Limb (tissue), 2 donors: ENCODE measurements around the gene BRCA1.
"Not testable (repeated sequence)": the region's sequence is repeated elsewhere in the genome, so short reads cannot be mapped to it uniquely, and the experiment has no call there.

ENCODE experiments used
- DNase-seq, 2 donors: peaks; one replicate each; pipeline ENCODE4 v3.0.0-alpha.2; 2016; ENCODE audit errors: extremely low spot score in 2 of 2

Gene BRCA1

DNA sequence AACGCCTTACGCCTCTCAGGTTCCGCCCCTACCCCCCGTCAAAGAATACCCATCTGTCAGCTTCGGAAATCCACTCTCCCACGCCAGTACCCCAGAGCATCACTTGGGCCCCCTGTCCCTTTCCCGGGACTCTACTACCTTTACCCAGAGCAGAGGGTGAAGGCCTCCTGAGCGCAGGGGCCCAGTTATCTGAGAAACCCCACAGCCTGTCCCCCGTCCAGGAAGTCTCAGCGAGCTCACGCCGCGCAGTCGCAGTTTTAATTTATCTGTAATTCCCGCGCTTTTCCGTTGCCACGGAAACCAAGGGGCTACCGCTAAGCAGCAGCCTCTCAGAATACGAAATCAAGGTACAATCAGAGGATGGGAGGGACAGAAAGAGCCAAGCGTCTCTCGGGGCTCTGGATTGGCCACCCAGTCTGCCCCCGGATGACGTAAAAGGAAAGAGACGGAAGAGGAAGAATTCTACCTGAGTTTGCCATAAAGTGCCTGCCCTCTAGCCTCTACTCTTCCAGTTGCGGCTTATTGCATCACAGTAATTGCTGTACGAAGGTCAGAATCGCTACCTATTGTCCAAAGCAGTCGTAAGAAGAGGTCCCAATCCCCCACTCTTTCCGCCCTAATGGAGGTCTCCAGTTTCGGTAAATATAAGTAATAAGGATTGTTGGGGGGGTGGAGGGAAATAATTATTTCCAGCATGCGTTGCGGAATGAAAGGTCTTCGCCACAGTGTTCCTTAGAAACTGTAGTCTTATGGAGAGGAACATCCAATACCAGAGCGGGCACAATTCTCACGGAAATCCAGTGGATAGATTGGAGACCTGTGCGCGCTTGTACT, at the start of gene BRCA1:
TSS of gene BRCA1 (minus strand) at position 232 of the 834 bp plus-strand sequence. CDS start 1,268 bp downstream, outside the sequence.
- DNase-seq = peak; percentile 92 to 98

GRCh38 chr17:43171586-43172487, 46.7 kb upstream of the BRCA1 start:
- peak; percentile 38 to 76 for DNase-seq

DNA sequence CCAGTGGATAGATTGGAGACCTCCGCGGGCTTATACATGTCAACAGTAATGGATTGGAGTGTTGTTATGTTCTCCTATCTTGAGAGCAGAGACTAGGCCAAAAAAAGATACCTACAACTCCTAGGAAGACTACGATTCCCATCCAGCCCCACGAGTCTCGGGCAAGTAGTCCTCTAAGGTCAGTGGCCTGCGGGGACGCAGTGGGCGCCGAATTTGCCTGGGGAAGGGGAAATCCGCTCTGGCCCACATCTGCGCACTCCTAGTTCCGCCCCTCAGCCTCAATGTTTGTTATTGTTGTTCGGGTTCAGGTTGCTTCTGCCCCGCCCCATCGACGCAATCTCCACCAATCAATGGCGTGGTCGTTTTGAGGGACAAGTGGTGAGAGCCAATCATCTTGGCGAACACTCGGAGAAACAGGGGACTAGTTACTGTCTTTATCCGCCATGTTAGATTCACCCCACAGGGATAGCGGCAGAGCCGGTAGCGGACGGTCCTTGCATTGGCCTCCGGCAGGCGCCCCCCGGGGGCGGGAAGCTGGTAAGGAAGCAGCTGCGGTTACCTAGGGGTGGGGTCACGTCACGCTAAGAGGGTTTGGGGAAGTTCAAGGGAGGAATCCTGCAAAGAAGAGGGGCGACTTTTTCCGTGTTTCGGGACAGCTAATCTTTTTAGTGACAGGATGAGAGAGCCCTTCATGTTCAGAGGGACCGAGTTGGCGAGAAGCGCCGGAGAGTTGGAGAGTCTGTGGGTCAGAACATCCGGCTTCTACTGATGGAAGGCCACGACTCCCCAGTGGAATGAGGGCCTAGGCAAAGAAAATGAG, 45.8 kb upstream of the BRCA1 start, which contains the start of gene NBR1:
TSS of gene NBR1 (plus strand) at position 449 of the 820 bp plus-strand sequence. CDS start 4,586 bp downstream, outside the sequence.
- peak; percentile 96 to 97 for DNase-seq

GRCh38 chr17:43170140-43170765, 45.1 kb upstream of the BRCA1 start:
- peak; percentile 86 to 89 for DNase-seq

- no peak for DNase-seq
Measured at GRCh38 chr17:43169561-43170139, 44.5 kb upstream of the BRCA1 start.

DNA sequence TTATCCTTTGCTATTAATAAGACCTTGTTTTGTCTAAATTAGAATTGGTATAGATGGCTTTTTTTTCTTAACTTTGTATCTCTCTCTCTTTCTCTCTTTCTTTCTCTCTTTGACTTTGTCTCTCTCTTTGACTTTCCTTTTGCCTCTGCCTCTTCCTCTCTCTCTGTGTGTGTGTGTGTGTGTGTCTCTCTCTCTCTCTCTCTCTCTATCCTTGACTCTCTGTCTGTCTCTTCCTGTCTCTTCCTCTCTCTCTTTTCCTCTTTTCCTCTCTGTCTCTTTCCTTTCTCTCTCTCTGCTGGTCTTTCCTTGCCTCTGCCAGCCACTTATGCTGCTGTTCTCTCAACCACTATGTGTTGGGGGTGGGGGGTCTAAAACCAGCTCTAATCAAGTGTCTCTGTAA, 40.8 kb upstream of the BRCA1 start:
- not testable (repeated sequence) for DNase-seq

- DNase-seq = not testable (repeated sequence)
Measured at GRCh38 chr17:43159957-43160356, 34.8 kb upstream of the BRCA1 start.

DNA sequence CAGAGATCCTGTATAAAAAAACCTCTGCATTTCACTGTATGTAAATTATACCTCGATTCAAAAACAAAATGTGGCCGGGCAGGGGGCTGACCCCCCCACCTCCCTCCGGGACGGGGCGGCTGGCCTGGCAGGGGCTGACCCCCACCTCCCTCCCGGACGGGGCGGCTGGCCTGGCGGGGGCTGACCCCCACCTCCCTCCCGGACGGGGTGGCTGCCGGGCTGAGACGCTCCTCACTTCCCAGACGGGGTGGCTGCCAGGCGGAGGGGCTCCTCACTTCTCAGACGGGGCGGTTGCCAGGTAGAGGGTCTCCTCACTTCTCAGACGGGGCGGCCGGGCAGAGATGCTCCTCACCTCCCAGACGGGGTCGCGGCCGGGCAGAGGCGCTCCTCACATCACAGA, 34.1 kb upstream of the BRCA1 start:
- DNase-seq = not testable (repeated sequence)

GRCh38 chr17:43155666-43156065, 30.5 kb upstream of the BRCA1 start:
- DNase-seq = no peak

DNA sequence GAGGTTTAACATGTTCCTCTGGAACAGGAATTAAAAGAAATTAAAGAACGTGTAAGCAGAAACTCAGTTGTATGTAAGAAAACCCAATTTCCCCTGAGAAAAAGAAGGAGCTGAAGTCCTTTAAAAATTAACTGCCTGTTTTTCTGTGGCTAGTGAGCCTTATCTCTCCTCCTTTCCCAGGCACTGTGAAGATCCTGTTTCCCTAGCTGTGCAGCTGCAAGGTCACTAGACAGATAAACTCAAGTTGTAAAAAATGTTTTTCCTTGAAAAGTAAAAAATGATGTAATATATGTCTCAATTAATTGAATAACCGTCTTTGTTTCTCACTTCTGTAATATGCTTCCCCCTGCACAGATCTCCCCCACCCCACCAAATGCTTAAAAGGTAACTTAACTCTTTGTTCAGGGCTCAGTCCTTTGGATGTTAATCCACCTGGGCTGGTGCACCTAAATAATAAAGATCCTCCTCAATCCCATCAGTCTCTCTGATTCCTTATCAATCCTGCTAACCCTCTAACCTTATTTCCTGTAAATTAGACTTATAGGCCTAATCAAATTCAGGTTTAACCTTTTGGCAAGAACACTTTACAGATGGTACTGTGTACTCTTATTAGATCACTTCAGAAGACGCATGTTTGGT, 28.2 kb upstream of the BRCA1 start:
- DNase-seq = not testable (repeated sequence)

DNA sequence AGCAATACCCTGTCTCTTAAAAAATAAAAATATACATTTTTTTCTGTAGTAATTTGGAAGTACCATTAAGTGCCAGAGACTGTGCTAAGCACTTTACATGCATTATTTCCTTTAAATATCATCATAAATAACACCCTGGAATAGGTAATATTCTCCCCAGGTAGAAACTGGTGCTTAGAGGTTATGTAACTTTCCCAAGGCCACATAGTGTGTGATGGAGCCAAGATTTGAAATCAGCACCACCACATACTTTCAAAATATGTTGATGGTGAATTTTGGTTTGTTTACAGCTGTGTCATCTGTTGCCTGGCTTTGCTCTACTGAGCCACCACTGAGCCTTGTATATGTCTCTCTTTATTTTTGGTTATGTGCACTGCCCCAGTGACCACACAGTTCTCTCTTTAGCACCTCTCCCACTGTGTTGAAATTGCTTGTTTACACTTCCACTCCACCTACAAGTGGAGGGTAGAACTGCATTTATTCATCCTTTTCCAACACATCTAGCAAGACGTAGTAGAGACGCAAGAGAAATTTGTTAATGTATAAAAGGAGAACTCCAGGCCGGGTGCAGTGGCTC, 26.8 kb upstream of the BRCA1 start:
- no peak for DNase-seq

DNA sequence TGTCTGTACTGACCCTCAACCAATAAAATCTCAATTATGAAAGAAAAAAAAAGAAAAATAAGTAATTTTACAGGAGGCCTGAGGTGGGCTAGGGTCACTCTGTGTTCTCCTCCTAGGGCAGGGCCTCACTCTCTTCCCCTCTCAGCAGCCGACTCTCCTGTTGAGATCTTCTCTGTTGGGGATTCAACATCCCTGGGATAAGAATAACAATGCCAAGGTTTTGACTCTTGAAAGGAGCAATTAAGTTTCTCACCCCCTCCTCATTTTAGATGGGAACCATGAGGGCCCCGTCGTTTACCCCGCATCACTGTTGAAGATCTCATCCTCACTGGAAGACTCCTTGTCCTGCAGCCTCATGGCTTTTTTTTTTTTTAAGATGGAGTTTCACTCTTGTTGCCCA, 21.5 kb upstream of the BRCA1 start:
- DNase-seq = no peak

- no peak for DNase-seq
Measured at GRCh38 chr17:43143201-43143600, 18.0 kb upstream of the BRCA1 start.

GRCh38 chr17:43142153-43142552, 17.0 kb upstream of the BRCA1 start:
- no peak for DNase-seq

- DNase-seq = no peak
Measured at GRCh38 chr17:43140396-43141332, 15.5 kb upstream of the BRCA1 start.

DNA sequence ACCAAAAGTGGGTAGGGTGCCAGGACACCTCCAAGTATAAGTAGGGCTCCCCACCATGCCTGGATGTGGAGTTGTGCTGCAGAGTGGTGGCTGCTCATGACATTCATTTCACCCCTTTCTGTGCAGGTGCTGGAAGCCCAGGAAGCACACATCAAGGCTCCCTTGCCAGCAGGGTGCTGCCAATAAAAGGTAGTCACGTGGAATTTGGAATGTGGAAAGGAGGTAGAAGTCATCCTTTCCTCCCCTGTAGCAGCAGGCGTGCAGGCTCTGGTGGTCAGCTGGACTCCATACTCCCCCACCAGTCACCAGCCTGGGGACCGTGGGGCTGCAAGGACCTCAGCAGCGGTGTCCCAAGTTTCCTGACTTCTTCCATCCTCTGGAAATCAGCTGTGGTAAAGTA, 13.4 kb upstream of the BRCA1 start:
- DNase-seq = not testable (repeated sequence)

DNA sequence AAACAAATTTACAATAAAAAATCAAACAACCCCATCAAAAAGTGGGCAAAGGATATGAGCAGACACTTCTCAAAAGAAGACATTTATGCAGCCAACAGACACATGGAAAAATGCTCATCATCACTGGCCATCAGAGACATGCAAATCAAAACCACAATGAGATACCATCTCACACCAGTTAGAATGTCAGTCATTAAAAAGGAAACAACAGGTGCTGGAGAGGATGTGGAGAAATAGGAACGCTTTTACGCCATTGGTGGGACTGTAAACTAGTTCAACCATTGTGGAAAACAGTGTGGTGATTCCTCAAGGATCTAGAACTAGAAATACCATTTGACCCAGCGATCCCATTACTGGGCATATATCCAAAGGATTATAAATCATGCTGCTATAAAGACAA, 11.4 kb upstream of the BRCA1 start:
- DNase-seq = not testable (repeated sequence)

DNA sequence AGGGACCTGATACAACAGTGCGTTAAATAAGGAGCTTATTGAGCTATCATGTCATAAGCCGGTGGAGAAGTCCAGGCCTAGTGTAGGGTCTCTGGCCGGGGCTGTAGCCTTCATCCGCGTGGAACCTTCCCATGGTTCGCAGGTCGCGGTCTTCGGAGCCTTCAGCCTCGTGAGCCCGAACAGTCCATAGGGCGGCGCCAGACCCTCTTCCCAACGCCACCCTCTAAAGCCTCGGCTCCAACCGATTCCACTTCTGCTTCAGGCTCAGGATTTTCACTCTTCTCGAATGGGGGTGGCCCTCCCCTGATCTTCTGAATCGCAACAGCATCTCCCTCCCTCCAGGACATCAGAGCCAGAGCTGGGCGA, 10.3 kb upstream of the BRCA1 start:
- DNase-seq = no peak
